Astrocyte of the hippocampus (primary cell): ENCODE data around the gene AP1AR.
"Not testable (repeated sequence)": the region's sequence is repeated elsewhere in the genome, so short reads cannot be mapped to it uniquely, and the experiment has no call there.

Experiments used
- DNase-seq: peaks from one replicate; pipeline ENCODE4 v3.0.0; 2011; ENCODE audit warnings: low read depth, low spot score

AP1AR gene

DNA sequence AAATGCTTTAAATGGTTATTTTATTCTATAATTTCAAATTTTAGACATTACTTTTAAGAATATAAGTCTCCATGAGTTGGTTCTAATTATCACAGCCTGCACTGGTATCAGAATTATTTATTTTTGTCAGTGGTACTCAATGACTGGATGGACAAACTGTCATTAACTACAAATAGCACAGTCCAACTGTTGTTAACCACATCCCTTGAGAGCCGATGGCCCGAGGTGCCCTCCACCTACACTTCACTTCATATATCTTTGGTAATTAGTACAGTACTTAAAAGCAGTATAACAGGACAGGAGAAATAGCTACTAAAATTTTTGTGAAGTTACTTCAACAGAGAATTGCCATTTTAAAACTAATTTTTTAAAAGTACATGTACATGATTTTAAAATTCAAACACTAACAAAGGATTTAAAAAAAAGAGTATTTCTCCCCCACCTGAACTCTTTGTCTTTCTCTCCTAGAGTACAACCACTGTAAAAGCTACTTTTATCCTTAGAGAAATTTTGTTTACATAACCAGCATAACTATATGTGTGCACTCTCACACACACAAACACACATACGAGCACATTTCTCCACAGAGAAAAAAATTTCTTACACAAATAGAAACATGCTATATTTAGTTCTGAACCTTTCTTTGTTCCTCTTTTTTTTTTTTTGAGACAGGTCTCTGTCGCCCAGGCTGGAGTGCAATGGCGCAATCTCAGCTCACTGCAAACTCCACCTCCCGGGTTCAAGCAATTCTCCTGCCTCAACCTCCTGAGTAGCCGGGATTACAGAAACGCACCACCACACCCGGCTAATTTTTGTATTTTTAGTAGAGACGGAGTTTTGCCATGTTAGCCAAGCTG lies 47.7 kb downstream of the AP1AR start:
- no peak for DNase-seq

DNA sequence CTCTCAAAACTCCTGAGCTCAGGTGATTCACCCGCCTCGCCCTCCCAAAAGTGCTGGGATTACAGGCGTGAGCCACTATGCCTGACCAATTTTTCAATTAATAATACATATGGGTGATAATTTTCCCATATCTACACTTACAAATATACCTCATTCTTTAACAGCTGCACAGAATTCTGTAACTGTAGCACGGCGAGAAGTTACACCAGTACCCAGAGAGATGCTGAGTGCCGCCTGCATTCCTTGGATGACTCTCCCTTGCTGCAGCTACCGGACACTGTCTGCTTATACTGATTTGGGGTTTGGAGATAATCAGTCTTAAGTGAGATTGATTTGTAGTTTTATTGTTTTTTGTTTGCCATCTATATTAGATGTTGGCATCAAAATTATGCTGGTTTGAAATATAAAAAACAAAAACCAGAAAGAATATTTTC lies 48.3 kb downstream of the AP1AR start:
- no peak for DNase-seq

DNA sequence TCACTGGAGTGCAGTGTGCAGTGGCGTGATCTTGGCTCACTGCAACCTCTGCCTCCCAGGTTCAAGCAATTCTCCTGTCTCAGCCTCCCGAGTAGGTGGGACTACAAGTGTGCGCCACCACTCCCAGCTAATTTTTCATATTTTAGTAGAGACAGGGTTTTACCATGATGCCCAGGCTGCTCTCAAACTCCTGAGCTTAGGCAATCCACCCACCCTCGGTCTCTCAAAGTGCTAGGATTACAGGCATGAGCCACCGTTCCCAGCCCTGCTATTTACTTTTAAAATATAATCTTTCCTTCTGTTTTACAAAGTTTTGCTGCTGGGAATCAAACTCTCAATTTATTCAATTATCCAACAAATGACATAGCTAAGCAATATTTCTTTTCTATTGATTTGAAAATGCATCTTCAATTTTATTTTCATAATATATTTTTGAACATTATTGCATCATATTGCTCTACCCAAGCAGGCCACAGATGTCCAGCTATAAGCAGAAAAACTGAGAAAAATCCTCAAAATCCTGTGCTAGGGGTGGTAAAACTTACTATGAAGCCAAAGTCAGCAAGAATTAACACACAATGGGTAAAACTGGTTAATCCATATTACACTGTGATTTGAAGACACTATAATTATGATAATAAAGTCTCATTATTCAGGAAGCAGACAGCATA lies 48.9 kb downstream of the AP1AR start:
- DNase-seq, result no peak

DNA sequence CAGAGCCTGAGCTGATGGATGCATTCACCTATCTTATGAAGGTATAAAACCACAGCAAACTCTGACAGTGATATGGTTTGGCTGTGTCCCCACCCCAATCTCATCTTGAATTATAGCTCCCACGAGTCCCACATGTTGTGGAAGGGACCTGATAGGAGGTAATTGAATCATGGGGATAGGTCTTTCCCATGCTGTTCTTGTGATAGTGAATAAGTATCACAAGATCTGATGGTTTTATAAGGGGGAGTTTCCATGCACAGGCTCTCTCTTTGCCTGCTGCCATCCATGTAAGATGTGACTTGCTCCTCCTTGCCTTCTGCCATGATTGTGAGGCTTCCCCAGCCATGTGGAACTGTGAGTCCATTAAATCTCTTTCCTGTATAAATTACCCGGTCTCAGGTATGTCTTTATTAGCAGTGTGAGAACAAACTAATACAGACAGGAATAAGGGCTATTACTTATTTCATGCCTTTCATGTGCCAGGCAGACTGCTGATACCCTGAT lies 50.4 kb downstream of the AP1AR start:
- not testable (repeated sequence) for DNase-seq

DNA sequence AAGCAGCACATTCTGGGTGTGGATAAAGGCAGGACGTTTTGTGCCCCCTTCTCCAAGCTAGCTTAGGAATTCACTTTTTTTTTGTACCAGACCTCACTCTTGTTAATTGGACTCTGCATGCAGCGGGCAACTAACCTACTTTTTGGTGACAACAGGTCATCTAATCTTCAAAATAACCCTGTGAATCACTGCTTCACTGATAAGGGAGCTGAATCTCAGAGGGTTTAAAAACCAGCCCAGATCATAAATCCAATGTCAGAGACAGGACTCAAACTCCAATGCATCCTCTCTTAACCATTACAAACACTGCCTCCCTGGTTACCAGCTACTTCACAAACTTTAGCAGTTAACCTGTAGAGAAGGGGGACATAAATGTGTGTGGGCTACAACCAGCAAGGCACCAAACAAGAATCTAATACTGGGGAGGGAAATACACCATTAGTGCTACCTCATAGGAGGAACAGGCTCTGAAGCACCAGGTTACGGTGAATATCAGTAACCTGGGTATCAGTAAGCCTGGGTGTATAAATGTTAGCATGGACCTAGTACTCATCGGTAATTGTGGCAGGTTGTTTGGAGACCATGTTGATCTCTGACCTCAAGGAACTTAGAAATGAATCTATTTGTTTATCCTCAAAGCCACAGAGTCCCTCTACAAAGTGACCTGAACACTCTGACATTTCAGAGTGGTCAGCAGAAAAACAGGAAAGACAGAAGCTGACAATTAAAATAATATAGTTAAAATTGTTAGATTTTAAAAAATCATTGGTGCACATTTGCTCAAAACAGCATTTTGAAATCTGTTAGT lies 51.5 kb downstream of the AP1AR start:
- no peak for DNase-seq

DNA sequence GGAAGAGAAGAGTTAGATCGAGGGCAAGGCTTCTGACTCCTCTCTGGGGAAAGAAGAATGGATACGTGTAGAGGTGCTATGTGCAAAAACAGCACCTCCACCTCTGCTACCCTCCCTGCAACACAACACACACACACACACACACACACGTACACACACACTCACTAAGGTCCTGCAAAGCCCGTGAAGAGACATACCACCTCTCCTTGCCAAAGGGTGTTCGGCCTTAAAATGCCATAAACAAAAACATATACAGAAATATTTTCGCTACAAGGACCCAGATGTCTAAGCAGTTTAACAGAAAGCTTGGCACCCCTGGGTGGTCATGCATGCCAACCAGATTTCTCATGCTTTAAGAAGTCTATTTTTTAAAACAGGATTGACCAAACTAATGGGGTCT lies 52.6 kb downstream of the AP1AR start:
- DNase-seq, result peak; percentile 35

DNA sequence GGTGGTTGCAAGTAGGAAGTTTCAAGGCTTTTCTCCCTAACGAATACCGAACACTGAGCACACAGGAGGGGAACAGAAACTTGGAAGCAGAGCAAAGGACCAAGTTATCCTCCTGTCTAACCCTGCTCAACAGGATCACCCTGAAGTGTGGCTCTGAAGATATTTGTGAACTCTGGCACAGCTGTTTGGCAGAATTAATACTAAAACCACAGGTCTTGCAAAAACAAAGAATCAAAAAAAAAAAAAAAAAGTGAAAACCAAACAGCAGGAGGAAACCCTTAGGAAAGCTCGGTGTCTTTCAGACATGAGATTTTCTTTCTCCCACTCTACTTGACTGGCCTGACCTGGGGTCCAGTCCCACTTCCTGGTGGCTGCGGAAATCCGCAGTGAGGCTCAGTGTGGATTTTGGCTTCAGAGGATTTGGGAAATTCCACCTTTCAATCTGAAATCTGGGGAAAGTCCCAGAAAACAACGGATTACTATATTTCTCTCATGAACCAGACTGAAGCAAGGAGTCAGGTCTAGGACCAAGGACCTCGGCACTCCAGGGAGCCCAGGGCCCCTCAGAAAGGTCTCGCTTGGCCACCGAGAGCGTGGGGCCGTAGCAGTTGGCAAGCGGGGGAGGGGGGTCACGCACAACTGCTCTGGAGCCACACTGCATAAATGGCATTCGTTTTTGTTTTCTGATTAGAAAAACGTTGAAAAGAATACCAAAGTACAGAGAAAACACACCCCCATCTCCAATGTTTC lies 53.2 kb downstream of the AP1AR start:
- peak; percentile 55 for DNase-seq

DNA sequence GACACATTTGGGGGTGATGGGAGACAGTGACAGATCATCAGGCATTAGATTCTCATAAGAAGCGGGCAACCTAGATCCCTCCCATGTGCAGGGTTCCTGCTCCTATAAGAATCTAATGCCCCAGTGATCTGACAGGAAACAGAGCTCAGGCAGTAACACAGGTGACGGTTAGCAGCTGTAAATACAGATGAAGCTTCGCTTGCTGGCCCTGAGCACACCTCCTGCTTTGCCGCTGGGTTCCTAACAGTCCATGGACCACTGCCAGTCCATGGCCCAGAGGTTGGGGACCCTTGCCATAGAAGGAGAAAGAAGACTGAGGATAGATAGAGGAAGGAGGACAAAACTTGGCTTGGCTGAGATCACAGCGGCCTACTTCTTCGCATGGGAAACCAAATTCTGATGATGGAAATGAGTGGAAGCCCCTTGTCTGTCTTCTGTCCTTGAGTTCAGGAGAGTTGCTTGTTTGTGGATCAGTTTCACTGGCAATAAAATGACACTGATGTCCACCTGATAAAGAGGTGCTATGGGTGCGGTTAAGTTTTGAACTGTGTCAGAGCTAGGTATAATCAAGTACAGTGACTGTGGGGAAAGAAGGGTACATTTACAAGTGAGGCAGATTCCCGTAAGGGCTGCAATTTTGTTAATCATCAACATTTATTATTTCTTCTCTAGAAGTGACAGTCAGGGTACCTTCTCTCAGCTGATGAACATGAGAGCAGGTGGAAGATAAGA lies 55.8 kb downstream of the AP1AR start:
- no peak for DNase-seq

DNA sequence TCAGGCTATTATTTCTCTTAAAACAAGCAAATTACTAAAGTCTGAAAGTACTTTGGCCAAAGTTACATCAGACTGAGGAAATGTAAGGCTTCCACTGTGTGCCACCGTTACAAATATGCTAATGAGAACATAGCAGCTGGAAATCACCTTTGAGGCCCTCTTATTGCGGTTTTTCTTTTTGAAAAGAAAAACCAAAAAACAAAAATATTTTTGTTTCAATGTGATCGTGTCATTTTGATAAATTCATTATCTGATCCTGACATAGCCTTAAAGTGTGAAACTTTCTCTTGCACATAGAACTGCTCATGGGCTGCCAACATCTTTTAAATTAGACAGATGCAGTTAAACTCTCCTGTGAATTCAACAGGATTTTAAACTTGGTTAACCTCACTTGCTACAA lies 56.9 kb downstream of the AP1AR start:
- no peak for DNase-seq

DNA sequence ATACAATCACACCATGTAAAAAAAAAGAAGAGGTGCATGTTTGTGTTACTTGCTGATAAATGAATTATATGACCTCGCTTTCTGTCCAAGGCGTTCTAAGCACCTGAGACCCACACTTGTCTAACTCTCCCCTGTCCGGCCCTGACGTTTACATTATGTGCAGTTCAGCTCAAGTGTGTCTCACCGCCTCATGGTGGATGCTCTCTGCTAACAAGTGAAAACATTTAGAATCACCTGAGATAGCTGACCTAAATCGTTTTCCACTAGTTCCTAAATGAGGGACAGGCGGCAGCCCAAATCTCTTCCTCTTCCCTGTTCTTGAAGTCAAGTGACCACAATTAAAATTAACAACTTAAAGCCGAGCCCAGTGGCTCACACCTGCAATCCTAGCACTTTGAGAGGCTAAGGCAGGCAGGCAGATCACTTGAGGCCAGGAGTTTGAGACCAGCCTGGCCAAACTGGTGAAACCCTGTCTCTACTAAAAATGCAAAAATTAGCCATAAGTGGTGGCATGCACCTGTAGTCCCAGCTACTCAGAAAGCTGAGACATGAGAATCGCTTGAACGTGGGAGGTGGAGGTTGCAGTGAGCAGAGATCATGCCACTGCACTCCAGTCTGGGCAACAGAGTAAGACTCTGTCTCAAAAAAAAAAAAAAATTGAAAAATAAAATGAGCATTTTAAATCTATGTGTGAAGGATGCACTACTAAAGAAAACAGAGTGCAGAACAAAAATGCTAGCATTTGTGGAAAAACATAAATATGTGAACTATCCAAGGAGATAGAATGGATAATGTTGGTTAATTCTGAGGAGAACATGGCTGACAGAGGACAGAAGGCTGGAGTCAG lies 58.0 kb downstream of the AP1AR start:
- no peak for DNase-seq

DNA sequence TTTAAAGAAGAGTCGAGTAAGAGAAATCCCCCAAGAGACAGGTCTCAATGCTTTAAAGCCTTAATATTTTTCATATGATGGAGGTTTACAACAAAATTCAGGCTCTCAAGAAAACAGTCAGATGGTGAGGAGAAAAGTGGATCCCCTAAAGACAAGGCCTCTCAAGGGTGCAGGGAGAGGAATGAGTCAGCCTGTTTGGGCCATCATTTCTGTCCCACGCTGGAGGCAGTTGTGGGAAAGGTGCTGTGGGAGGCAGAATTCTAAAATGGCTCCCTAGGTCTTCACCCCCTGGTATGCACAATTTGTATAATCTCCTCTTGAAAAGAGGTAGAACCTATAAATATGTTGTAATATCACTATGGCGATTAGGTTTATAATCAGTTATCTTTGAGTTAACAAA lies 58.8 kb downstream of the AP1AR start:
- no peak for DNase-seq

DNA sequence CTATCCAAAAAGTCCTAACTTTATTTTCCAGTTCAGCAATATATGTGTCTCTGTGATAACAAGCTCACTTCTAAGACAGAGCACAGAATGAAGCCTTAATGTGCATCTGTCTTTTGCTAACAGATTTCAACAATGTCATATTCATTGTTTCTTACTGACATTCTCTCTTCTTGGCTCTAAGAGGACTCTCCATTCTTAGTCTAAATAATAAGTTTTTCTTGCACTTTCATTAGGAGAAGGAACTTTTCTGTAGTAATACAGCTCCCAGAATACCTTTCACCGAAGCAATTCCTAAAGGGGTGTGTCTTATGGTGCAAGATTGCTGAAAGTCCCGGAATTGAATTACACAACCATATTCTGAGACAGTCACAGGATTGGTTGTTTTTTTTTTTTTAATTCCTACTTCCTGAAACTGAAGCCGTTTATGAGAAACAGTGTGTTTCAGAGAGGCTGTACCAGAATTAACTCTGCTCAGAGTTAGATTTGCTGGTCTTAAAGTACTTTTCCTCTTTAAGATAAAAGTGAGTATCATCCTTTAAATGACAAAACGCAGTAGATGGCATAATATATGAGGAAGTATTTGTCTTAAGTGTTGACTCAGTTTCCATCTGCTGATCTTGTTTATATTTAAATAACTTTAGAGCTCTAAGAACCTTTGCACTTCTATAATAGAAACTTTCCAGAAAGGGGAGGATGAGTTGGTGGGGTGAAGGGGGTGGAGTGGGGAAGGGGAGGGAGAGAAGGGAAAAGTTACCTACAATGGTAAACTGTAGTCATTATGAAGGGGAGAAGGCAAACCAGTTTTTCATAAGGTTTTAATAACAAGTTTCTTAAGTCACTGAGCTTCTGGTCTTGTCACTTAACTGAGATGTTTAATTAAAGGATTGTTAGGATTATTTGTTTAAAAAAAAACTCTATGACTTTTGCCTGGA lies 65.6 kb downstream of the AP1AR start, which contains the start of gene ALPK1:
TSS of gene ALPK1 (plus strand) at position 421 of the 932 bp plus-strand sequence.
- peak; percentile 68 for DNase-seq

DNA sequence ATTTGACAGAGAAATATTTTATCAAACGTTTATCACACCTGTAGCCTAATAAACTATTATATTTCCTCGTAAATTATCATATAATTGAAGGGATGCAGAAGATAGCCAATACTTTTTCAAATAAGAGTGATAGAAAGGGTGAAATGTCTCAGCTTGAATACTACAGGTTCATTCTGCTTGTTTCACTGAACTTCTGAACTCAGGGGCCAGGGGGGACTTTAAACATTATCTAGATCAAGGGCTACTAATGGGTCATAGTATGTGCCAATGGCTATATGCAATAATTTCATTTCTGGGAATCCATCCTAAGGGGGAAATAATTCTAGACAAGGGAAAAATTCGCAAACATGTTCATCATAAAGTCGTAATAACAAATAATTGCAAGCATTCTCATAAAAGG lies 68.1 kb downstream of the AP1AR start:
- DNase-seq, result no peak

DNA sequence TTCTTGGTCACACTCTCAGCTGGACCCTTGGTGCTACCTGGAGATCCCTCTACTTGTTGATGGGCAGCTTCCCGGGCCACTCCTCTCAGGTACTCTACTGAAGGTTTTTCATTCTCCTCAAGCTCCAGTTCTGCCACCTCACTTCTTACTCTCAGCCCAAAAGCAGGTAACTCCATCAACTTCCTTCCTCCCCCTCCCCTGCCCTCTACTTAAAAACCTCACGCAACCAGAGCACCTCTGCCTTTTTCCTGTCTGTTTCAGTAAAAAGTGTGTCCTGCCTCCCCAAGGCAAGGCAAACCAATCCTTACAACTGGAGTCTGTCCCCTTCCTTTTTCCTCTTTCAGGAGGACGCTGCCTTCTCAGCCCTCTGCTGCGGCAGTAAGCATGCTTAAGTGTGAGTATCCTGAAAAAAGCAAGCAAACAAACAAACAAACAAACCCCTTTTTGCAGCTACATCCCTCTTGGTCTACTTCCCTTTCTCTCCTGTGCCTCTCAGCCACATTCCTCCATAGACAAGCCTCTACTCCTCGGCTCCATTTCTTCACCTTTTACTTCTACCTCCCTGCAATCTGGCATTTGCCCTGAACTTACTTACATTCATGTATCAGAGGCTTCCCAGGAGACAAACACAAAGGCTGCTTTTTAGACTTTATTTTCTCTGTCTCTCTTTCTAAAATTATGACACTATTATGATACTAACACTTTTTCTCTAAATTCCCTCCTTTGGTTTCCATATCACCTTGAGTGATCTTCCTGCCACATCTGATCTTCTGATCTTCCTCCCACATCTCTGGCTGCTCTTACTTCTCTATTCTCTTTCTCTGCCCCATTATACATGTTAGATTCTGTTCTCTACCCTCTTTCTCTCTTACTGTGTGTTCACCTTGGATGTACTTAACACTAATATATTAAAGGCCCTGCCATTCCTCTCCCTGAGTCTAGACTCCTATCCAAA lies 71.0 kb downstream of the AP1AR start:
- no peak for DNase-seq

DNA sequence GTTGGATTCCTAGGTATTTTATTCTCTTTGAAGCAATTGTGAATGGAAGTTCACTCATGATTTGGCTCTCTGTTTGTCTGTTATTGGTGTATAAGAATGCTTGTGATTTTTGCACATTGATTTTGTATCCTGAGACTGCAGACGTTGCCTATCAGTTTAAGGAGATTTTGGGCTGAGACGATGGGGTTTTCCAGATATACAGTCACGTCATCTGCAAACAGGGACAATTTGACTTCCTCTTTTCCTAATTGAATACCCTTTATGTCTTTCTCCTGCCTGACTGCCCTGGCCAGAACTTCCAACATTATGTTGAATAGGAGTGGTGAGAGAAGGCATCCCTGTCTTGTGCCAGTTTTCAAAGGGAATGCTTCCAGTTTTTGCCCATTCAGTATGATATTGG lies 73.9 kb downstream of the AP1AR start:
- DNase-seq, result not testable (repeated sequence)

DNA sequence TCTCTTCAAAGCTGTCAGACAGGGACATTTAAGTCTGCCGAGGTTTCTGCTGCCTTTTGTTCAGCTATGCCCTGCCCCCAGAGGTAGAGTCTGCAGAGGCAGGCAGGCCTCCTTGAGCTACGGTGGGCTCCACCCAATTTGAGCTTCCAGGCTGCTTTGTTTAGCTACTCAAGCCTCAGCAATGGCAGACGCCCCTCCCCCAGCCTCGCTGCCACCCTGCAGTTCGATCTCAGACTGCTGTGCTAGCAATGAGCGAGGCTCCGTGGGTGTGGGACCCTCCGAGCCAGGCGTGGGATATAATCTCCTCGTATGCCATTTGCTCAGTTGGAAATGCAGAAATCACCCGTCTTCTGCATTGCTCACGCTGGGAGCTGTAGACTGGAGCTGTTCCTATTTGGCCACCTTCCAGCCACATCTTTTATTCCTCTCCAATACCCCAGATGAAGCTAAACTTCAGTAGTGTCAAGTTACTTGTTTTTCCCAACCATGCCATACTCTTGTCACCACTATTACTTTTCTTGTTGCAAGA lies 77.7 kb downstream of the AP1AR start:
- DNase-seq, result peak; percentile 74

DNA sequence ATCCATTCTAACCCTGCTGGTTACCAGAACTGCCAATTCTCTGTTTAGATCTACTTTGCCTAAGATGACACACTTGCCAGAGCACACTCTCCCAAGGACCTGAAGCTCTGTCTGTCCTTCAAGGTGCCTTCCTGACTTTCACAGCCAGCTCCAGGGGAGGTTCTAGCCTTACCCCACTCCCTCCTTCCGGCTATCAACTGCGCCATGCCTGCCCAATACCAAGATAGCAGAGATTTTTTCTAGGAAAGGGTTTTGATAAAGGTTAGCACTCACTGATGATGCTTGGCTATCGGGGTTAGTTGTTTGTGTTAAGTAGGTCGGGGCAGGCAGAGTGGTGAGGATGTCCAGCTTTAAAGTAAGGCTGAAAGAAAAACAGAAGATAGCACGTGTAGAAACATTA lies 79.9 kb downstream of the AP1AR start:
- no peak for DNase-seq
